ENCODE data around the gene CHKA. TPM values are rescaled to one million over a fixed set of nuclear protein-coding genes. Genes with fewer than 3 reads are reported as not detected.

The CHKA gene
- total RNA-seq, 1 experiment from 2014 or later: 35.8 TPM

DNA sequence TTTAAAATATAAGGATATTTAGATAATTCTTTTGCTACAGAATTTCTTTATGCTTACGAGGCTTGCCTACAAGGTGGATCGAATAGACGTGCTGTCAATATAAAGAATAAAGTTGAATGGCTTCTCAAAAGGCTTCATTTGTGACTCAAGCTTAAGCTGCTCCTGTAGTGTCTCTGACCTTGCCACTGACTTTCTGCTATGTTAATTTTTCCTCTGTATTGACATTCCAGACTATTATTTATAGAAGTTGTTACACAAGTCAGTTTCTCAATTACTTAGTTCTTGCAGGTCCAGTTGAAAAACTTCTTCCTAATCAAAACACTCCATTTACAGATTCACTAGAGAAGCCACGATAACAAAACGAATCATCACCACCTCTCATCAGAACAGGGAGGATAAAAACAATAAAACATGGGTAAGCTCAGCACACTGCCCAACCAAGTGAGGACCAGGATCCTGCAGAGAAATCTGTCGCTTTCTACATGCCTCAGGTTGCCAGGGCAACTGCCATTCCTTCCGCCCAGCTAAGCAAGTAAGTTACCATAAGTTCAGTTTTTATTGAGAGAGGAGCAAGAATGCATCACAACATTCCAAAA is 39.0 kb upstream of the CHKA start:
- no peaks in the 10 kb centered on the region for H3K27me3 ChIP-seq (ENCODE audit: low read length)
- H4K20me1 ChIP-seq (ENCODE audit: insufficient read depth, low read depth, low read length): no peaks in the 10 kb centered on the region; the same call in 1 of the 2 replicates

DNA sequence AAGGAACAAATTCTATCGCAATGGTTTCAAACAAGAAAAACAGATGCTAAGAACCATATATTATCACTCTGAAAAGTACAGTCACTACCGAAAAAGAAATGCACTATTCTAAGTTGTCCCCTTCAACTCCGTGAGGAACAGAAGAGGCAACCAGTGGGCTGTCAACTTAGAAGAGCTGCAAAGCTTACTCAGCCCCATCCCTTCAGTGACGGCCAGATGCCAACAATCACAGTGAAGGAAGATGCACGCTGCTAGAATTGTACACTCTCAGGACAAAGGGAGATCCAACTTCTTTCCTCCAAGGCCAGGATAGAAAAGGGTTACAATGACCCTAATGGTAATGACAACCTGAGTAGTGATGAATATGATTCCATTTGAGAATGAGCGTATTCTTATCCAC is 38.5 kb upstream of the CHKA start:
- Histone ChIP-seq H4K20me1 (ENCODE audit: insufficient read depth, low read depth, low read length) (no peaks in the 10 kb centered on the region; the same call in 1 of the 2 replicates), H3K4me3 (ENCODE audit: low read length) (no peak overlapping the region)

More for the DNA sequence above, 39.0 kb upstream of the CHKA start:
- DNase-seq: no peak
- Histone ChIP-seq H3K9me3 (ENCODE audit: low read length) (no peaks in the 10 kb centered on the region), H3K36me3 (ENCODE audit: insufficient read depth, low read length) (no peaks in the 10 kb centered on the region), H3K4me1 (ENCODE audit: low read length) (peaks cover 4% of the 10 kb centered on the region), H2AFZ (ENCODE audit: low read length) (no peak overlapping the region), H3K9me2 (replicated peaks; ENCODE audit: insufficient read depth, low read length) (no peaks in the 10 kb centered on the region), H3K27ac (ENCODE audit: low read length) (no peak overlapping the region), H3K4me2 (ENCODE audit: low read depth, low read length, poor library complexity, severe bottlenecking) (no peak overlapping the region), H3K4me3 (ENCODE audit: low read length) (no peak overlapping the region), H3K79me2 (ENCODE audit: low read length) (no peaks in the 10 kb centered on the region), H3K9ac (ENCODE audit: low read length) (no peak overlapping the region)

DNA sequence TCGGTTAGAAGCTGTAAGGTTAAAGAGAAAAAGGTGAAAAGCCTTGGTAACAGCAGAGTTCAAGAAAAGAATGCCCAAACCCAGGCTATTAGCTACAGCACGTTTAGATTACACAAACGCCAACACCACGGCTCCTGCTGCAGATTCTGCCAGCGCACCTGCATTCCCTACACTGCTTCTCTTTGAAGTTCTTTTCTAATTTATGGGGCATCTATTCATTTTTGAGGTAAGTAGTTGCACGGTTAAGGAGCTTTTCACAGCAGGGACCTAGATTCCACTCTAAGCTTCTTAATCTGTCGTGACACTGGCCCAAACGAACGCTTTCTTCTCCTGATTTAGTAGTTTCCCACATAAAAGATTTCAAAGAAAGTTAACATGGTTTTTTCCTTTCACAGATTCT is 38.0 kb upstream of the CHKA start:
- no peaks in the 10 kb centered on the region; the same call in 1 of the 2 replicates for H4K20me1 ChIP-seq (ENCODE audit: insufficient read depth, low read depth, low read length)
- H3K9me3 ChIP-seq (ENCODE audit: low read length): no peaks in the 10 kb centered on the region
- no peak overlapping the region for H2AFZ ChIP-seq (ENCODE audit: low read length)
- H3K4me3 ChIP-seq (ENCODE audit: low read length): no peak overlapping the region
- DNase-seq: no peak
- no peaks in the 10 kb centered on the region for H3K79me2 ChIP-seq (ENCODE audit: low read length)
- no peaks in the 10 kb centered on the region for H3K9me2 ChIP-seq (replicated peaks; ENCODE audit: insufficient read depth, low read length)
- no peak overlapping the region for H3K4me2 ChIP-seq (ENCODE audit: low read depth, low read length, poor library complexity, severe bottlenecking)
- H3K4me1 ChIP-seq (ENCODE audit: low read length): peaks cover 4% of the 10 kb centered on the region
- no peaks in the 10 kb centered on the region for H3K27me3 ChIP-seq (ENCODE audit: low read length)
- H3K27ac ChIP-seq (ENCODE audit: low read length): no peak overlapping the region
- no peak overlapping the region for H3K9ac ChIP-seq (ENCODE audit: low read length)
- no peaks in the 10 kb centered on the region for H3K36me3 ChIP-seq (ENCODE audit: insufficient read depth, low read length)

More for the DNA sequence above, 38.5 kb upstream of the CHKA start:
- no peak overlapping the region for H3K9ac ChIP-seq (ENCODE audit: low read length)
- no peaks in the 10 kb centered on the region for H3K9me2 ChIP-seq (replicated peaks; ENCODE audit: insufficient read depth, low read length)
- no peak overlapping the region for H3K27ac ChIP-seq (ENCODE audit: low read length)
- no peak overlapping the region for H3K4me2 ChIP-seq (ENCODE audit: low read depth, low read length, poor library complexity, severe bottlenecking)
- H3K4me1 ChIP-seq (ENCODE audit: low read length): peaks cover 4% of the 10 kb centered on the region
- no peak for DNase-seq
- no peaks in the 10 kb centered on the region for H3K79me2 ChIP-seq (ENCODE audit: low read length)
- H3K27me3 ChIP-seq (ENCODE audit: low read length): no peaks in the 10 kb centered on the region
- H2AFZ ChIP-seq (ENCODE audit: low read length): no peak overlapping the region
- H3K36me3 ChIP-seq (ENCODE audit: insufficient read depth, low read length): no peaks in the 10 kb centered on the region
- H3K9me3 ChIP-seq (ENCODE audit: low read length): no peaks in the 10 kb centered on the region

DNA sequence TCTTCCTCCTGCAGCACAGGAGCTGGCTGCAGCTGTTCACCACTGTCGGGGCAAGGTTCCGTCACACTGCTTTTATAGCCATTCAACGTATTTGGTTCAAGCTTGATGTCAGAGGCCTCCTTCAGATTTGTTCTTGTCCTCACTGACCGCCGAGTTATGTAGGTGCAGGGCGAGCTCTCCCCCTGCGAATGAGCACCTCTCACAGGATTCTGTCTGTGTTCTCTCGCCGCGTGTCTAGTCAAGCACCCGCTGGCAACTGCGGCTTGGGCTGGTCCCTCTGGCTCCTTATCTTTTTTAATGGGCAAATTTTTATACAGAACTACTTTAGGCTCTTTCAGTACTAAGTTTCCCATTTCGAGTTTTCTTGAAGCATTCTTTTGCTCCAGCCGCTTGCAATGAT is 37.4 kb upstream of the CHKA start:
- no peaks in the 10 kb centered on the region for H3K9me2 ChIP-seq (replicated peaks; ENCODE audit: insufficient read depth, low read length)
- DNase-seq: no peak
- no peak overlapping the region for H3K9ac ChIP-seq (ENCODE audit: low read length)
- H3K9me3 ChIP-seq (ENCODE audit: low read length): no peaks in the 10 kb centered on the region
- H3K36me3 ChIP-seq (ENCODE audit: insufficient read depth, low read length): no peaks in the 10 kb centered on the region
- no peak overlapping the region for H2AFZ ChIP-seq (ENCODE audit: low read length)
- no peaks in the 10 kb centered on the region for H3K79me2 ChIP-seq (ENCODE audit: low read length)
- no peaks in the 10 kb centered on the region for H3K27me3 ChIP-seq (ENCODE audit: low read length)
- no peak overlapping the region for H3K27ac ChIP-seq (ENCODE audit: low read length)
- no peaks in the 10 kb centered on the region; the same call in 1 of the 2 replicates for H4K20me1 ChIP-seq (ENCODE audit: insufficient read depth, low read depth, low read length)
- H3K4me3 ChIP-seq (ENCODE audit: low read length): no peak overlapping the region
- peaks cover 4% of the 10 kb centered on the region for H3K4me1 ChIP-seq (ENCODE audit: low read length)
- no peak overlapping the region for H3K4me2 ChIP-seq (ENCODE audit: low read depth, low read length, poor library complexity, severe bottlenecking)

DNA sequence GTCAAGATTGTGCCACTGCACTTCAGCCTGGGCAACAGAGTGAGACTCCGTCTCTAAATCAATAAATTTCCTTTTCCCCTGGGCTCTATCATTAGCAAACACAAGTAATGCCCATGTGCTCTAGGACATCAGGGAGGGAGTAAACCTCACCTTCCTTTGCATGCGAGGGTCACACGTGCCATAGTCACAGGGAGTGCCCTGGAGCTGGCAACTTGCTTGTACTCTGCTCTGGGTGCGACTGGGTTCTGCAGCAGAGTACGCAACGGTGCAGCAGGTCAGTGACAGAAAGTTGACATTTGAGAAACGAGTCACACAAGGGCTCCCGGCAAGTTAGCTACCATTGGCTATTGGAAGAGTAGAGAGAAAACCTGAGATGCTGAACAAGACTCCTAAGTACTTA is 32.6 kb upstream of the CHKA start:
- no peak for DNase-seq
- Histone ChIP-seq H4K20me1 (ENCODE audit: insufficient read depth, low read depth, low read length) (no peaks in the 10 kb centered on the region; the same call in 1 of the 2 replicates), H3K79me2 (ENCODE audit: low read length) (no peaks in the 10 kb centered on the region), H3K4me3 (ENCODE audit: low read length) (no peak overlapping the region), H3K4me2 (ENCODE audit: low read depth, low read length, poor library complexity, severe bottlenecking) (no peak overlapping the region), H3K36me3 (ENCODE audit: insufficient read depth, low read length) (no peaks in the 10 kb centered on the region), H3K9me2 (replicated peaks; ENCODE audit: insufficient read depth, low read length) (no peaks in the 10 kb centered on the region), H3K4me1 (ENCODE audit: low read length) (peaks cover 4% of the 10 kb centered on the region; the same call in 1 of the 2 replicates), H2AFZ (ENCODE audit: low read length) (no peak overlapping the region), H3K27ac (ENCODE audit: low read length) (no peak overlapping the region), H3K9me3 (ENCODE audit: low read length) (no peaks in the 10 kb centered on the region), H3K9ac (ENCODE audit: low read length) (no peak overlapping the region), H3K27me3 (ENCODE audit: low read length) (no peaks in the 10 kb centered on the region)

DNA sequence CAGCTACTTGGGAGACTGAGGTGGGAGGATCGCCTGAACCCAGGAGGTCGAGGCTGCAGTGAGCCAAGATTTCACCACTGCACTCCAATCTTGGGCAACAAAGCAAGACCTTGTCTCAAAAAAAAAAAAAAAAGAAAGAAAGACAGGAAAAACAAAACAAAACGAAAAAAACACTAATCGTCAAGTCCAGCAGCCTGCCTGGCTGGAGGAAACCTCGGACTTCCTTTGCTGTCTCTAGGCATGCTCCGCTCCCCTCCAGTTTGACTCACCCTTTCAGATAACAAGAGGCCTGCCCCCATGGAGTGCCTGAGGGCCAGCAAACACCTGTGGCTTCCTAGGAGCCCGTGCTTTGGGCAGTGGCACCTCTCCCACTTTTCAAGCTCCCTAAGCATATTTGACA is 28.8 kb upstream of the CHKA start:
- no peaks in the 10 kb centered on the region for H3K9me3 ChIP-seq (ENCODE audit: low read length)
- H3K4me2 ChIP-seq (ENCODE audit: low read depth, low read length, poor library complexity, severe bottlenecking): no peak overlapping the region
- no peak overlapping the region for H3K27ac ChIP-seq (ENCODE audit: low read length)
- peaks cover 4% of the 10 kb centered on the region; the same call in 1 of the 2 replicates for H3K4me1 ChIP-seq (ENCODE audit: low read length)
- no peaks in the 10 kb centered on the region for H3K79me2 ChIP-seq (ENCODE audit: low read length)
- no peak for DNase-seq
- no peak overlapping the region for H3K4me3 ChIP-seq (ENCODE audit: low read length)
- H3K27me3 ChIP-seq (ENCODE audit: low read length): no peaks in the 10 kb centered on the region
- H4K20me1 ChIP-seq (ENCODE audit: insufficient read depth, low read depth, low read length): no peaks in the 10 kb centered on the region
- no peaks in the 10 kb centered on the region for H3K9me2 ChIP-seq (replicated peaks; ENCODE audit: insufficient read depth, low read length)
- no peak overlapping the region for H3K9ac ChIP-seq (ENCODE audit: low read length)
- no peaks in the 10 kb centered on the region for H3K36me3 ChIP-seq (ENCODE audit: insufficient read depth, low read length)
- no peak overlapping the region for H2AFZ ChIP-seq (ENCODE audit: low read length)

DNA sequence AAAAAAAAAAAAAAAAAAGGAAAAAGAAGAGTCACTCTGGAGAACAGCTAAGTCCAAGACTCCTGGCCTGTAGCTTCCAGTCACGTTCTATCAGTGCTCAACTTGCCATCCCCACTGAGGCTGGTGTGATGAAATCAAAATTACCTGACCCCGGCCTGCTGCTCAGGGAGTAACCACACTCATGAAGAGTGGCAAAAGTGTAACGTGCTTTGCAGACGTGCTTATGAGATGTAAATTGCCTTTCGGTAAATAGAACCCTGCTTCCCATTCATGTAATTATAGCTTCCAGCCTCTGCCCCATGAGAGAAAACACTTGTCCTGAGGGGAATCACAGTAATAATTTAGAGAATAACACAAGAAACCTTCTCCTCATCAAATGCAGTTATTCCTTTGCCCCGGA is 28.2 kb upstream of the CHKA start:
- no peak overlapping the region for H3K4me2 ChIP-seq (ENCODE audit: low read depth, low read length, poor library complexity, severe bottlenecking)
- no peaks in the 10 kb centered on the region for H3K9me2 ChIP-seq (replicated peaks; ENCODE audit: insufficient read depth, low read length)
- DNase-seq: no peak

DNA sequence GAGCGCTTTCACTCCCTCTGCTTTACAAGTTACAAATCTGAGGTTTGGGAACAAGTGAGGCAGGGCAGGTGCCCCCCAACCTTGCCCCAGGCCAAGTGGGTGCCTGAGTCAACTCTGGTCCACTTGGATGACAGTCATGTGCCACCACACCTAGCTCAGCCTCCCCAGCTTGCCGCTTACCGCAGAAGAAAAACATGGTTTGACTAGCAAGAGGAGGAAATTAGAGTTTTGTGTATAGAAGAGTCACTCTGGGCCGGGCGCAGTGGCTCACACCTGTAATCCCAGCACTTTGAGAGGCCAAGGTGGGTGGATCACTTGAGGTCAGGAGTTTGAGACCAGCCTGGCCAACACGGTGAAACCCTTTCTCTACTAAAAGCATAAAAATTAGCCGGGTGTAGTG is 27.7 kb upstream of the CHKA start:
- H3K36me3 ChIP-seq (ENCODE audit: insufficient read depth, low read length): no peaks in the 10 kb centered on the region

More for the DNA sequence above, 28.2 kb upstream of the CHKA start:
- H3K4me3 ChIP-seq (ENCODE audit: low read length): no peak overlapping the region
- no peaks in the 10 kb centered on the region for H3K27me3 ChIP-seq (ENCODE audit: low read length)
- no peaks in the 10 kb centered on the region for H4K20me1 ChIP-seq (ENCODE audit: insufficient read depth, low read depth, low read length)
- H3K27ac ChIP-seq (ENCODE audit: low read length): no peak overlapping the region
- no peak overlapping the region for H3K9ac ChIP-seq (ENCODE audit: low read length)
- H3K4me1 ChIP-seq (ENCODE audit: low read length): peaks cover 4% of the 10 kb centered on the region; the same call in 1 of the 2 replicates
- no peaks in the 10 kb centered on the region for H3K36me3 ChIP-seq (ENCODE audit: insufficient read depth, low read length)
- no peaks in the 10 kb centered on the region for H3K79me2 ChIP-seq (ENCODE audit: low read length)
- no peaks in the 10 kb centered on the region for H3K9me3 ChIP-seq (ENCODE audit: low read length)
- H2AFZ ChIP-seq (ENCODE audit: low read length): no peak overlapping the region

More for the DNA sequence above, 27.7 kb upstream of the CHKA start:
- H3K79me2 ChIP-seq (ENCODE audit: low read length): no peaks in the 10 kb centered on the region
- DNase-seq: no peak
- no peaks in the 10 kb centered on the region for H3K9me2 ChIP-seq (replicated peaks; ENCODE audit: insufficient read depth, low read length)
- H3K4me2 ChIP-seq (ENCODE audit: low read depth, low read length, poor library complexity, severe bottlenecking): no peak overlapping the region
- no peak overlapping the region for H3K27ac ChIP-seq (ENCODE audit: low read length)
- no peak overlapping the region for H3K9ac ChIP-seq (ENCODE audit: low read length)
- no peak overlapping the region for H2AFZ ChIP-seq (ENCODE audit: low read length)
- H3K4me1 ChIP-seq (ENCODE audit: low read length): peaks cover 4% of the 10 kb centered on the region; the same call in 1 of the 2 replicates
- H3K27me3 ChIP-seq (ENCODE audit: low read length): no peaks in the 10 kb centered on the region
- H4K20me1 ChIP-seq (ENCODE audit: insufficient read depth, low read depth, low read length): no peaks in the 10 kb centered on the region
- no peaks in the 10 kb centered on the region for H3K9me3 ChIP-seq (ENCODE audit: low read length)
- H3K4me3 ChIP-seq (ENCODE audit: low read length): no peak overlapping the region

Measured in Karpas-422 (cell line).